GM19467 (cell line): ENCODE measurements around the gene BZW1.

Experiments
- ATAC-seq: cut with Tn5 transposase; IDR thresholded peaks from one replicate; pipeline ENCODE4 v1.9.1; 2021; ENCODE audit warnings: mild to moderate bottlenecking, moderate library complexity; ENCODE audit not compliant: unreplicated experiment

Gene BZW1

GRCh38 chr2:200811333-200812121, at the start of gene BZW1:
Gene BZW1 (plus strand): TSS chr2:200811910. CDS start chr2:200813218, 1,308 bp downstream.
- peak; percentile 70 for ATAC-seq

GRCh38 chr2:200762127-200762526, 49.6 kb upstream of the BZW1 start:
- no peak for ATAC-seq

- ATAC-seq, result no peak
Measured at GRCh38 chr2:200763422-200763821, 48.3 kb upstream of the BZW1 start.

GRCh38 chr2:200765139-200765951, 46.4 kb upstream of the BZW1 start:
- ATAC-seq, result no peak

- ATAC-seq, result no peak
Measured at GRCh38 chr2:200765995-200766660, 45.6 kb upstream of the BZW1 start.

- ATAC-seq, result no peak
Measured at GRCh38 chr2:200767111-200767885, 44.4 kb upstream of the BZW1 start.

- ATAC-seq, result no peak
Measured at GRCh38 chr2:200770847-200771246, 40.9 kb upstream of the BZW1 start.

GRCh38 chr2:200772620-200773019, 39.1 kb upstream of the BZW1 start:
- ATAC-seq, result no peak

- no peak for ATAC-seq
Measured at GRCh38 chr2:200773083-200773482, 38.6 kb upstream of the BZW1 start.

GRCh38 chr2:200774920-200775319, 36.8 kb upstream of the BZW1 start:
- ATAC-seq, result no peak

- ATAC-seq, result no peak
Measured at GRCh38 chr2:200777275-200777674, 34.4 kb upstream of the BZW1 start.

- no peak for ATAC-seq
Measured at GRCh38 chr2:200778038-200778437, 33.7 kb upstream of the BZW1 start.

- ATAC-seq, result no peak
Measured at GRCh38 chr2:200779214-200779613, 32.5 kb upstream of the BZW1 start.

- no peak for ATAC-seq
Measured at GRCh38 chr2:200781616-200782015, 30.1 kb upstream of the BZW1 start.

GRCh38 chr2:200782251-200782650, 29.5 kb upstream of the BZW1 start:
- no peak for ATAC-seq

GRCh38 chr2:200784215-200784614, 27.5 kb upstream of the BZW1 start:
- ATAC-seq, result no peak

GRCh38 chr2:200786423-200786822, 25.3 kb upstream of the BZW1 start:
- no peak for ATAC-seq

GRCh38 chr2:200786826-200787225, 24.9 kb upstream of the BZW1 start:
- no peak for ATAC-seq

GRCh38 chr2:200787351-200788120, 24.2 kb upstream of the BZW1 start:
- ATAC-seq, result no peak

GRCh38 chr2:200788121-200788718, 23.5 kb upstream of the BZW1 start:
- no peak for ATAC-seq
